ENCODE data around the gene MARK4. TPM values are rescaled to one million over a fixed set of nuclear protein-coding genes. Genes with fewer than 3 reads are reported as not detected.

The MARK4 gene
- total RNA-seq, 2 experiments from 2014 or later: 18.5 to 19.9 TPM

DNA sequence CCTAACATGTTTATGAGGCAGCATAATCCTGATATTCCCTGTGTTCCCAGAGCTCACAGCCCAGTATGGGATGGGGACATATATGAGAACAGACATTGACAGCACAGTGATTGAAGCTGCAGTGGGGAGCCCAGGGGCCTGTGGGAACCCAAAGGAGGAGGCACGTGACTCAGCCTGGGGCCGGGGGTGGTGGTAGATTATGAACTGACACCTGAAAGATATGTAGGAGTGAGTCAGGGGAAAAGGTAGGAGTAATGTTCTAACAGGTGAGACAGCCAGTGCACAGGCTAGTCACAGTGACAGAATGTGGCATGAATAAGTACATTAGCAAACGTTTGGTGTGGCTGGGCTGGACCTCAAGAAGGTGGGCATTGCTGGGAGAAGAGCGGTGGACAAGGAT is 42.6 kb downstream of the MARK4 start:
- DNase-seq (peak; percentile 53), ATAC-seq (peak; percentile 56)
- ChIA-PET POLR2A (interaction anchor here (0.6 kb wide), 1 partner anchor 47 kb away, joined by 4 read pairs; no protein-coding TSS in a partner anchor), CTCF (no interaction called here)
- TF ChIP-seq, protein P1, sequence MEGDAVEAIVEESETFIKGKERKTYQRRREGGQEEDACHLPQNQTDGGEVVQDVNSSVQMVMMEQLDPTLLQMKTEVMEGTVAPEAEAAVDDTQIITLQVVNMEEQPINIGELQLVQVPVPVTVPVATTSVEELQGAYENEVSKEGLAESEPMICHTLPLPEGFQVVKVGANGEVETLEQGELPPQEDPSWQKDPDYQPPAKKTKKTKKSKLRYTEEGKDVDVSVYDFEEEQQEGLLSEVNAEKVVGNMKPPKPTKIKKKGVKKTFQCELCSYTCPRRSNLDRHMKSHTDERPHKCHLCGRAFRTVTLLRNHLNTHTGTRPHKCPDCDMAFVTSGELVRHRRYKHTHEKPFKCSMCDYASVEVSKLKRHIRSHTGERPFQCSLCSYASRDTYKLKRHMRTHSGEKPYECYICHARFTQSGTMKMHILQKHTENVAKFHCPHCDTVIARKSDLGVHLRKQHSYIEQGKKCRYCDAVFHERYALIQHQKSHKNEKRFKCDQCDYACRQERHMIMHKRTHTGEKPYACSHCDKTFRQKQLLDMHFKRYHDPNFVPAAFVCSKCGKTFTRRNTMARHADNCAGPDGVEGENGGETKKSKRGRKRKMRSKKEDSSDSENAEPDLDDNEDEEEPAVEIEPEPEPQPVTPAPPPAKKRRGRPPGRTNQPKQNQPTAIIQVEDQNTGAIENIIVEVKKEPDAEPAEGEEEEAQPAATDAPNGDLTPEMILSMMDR (IDR thresholded peaks at IDR 0.05): no peak
- no peak overlapping the region for H3K27ac Mint-ChIP-seq
- intact Hi-C loops (cut with micrococcal nuclease): no loop called here
- peaks cover 10% of the 10 kb centered on the region for H3K4me1 Mint-ChIP-seq (ENCODE audit: low read depth)
- no peaks in the 10 kb centered on the region for H3K9me3 Mint-ChIP-seq
- H3K36me3 Mint-ChIP-seq (ENCODE audit: low read depth): peaks cover 17% of the 10 kb centered on the region
- no peaks in the 10 kb centered on the region for H3K27me3 Mint-ChIP-seq
- H3K4me3 Mint-ChIP-seq: no peak overlapping the region

DNA sequence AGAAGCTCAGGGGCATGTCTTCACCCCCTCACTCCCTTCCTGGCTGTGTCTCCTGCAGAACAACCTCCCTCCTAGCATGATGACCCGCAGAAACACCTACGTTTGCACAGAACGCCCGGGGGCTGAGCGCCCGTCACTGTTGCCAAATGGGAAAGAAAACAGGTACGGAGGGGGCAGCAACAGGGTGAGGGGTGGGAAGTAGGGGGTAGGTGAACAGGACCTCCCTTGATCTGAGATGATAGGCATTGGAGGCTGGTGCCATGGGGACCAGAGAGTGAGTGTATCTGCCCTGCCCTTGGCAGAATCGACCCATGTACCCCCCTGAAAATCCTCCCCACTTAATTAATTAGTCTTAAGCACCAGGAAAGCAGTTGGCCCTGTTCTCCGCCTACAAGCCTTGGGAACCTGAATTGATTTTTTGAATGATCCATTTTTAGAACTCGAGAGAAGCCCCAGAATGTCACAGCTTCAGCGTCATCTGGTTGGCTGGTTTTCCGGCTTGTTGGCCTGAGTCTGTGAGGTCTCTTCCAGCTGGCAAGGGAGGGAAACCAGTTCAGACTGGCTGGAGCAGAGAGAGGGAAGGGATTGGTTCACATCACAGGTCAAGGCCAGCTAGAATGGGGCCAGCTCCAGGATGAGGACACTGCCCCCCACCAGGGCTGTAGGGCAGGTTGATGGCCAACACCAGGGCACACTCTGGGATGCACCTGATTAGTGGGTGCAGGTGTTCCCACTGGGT is 43.4 kb downstream of the MARK4 start:
- POLR2A ChIA-PET: interaction anchor here (0.6 kb wide), 1 partner anchor 48 kb away, joined by 4 read pairs; no protein-coding TSS in a partner anchor
- TF ChIP-seq, protein P1 (IDR thresholded peaks at IDR 0.05): no peak
- intact Hi-C loops (cut with micrococcal nuclease): no loop called here
- CTCF ChIA-PET: no interaction called here
- ATAC-seq: no peak
- no peaks in the 10 kb centered on the region for H3K27me3 Mint-ChIP-seq
- no peak overlapping the region for H3K4me3 Mint-ChIP-seq
- no peaks in the 10 kb centered on the region for H3K9me3 Mint-ChIP-seq
- H3K4me1 Mint-ChIP-seq (ENCODE audit: low read depth): peaks cover 10% of the 10 kb centered on the region
- H3K27ac Mint-ChIP-seq: no peak overlapping the region
- H3K36me3 Mint-ChIP-seq (ENCODE audit: low read depth): peaks cover 17% of the 10 kb centered on the region
- no peak for DNase-seq

DNA sequence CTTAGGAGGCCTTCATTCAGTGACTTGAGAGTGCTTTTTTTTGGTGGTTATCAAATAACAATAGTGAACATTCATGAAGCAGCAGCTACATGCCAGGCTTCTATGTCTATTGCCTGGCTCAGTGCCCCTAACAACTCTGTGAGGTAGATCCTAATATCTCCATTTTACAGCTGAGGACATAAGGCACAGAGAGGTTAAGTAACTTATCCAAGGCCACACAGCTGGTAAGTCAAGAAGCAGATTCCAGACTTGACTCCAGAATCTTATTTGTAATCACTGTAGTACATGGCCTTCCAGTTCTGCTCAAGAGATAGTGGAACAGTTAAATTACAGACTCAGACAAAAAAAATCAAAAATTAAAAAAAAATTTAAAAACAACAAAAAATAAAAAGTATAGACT is 44.8 kb downstream of the MARK4 start:
- Mint-ChIP-seq H3K4me1 (ENCODE audit: low read depth) (peaks cover 10% of the 10 kb centered on the region), H3K27ac (no peak overlapping the region), H3K36me3 (ENCODE audit: low read depth) (peaks cover 19% of the 10 kb centered on the region), H3K9me3 (no peaks in the 10 kb centered on the region), H3K27me3 (no peaks in the 10 kb centered on the region), H3K4me3 (no peak overlapping the region)
- ATAC-seq (no peak), DNase-seq (no peak)
- TF ChIP-seq, protein P1 (IDR thresholded peaks at IDR 0.05): no peak
- POLR2A ChIA-PET: no interaction called here
- CTCF ChIA-PET: interaction anchor here (1.6 kb wide), 1 partner anchor 43 kb away, joined by 5 read pairs; no protein-coding TSS in a partner anchor
- intact Hi-C loops (cut with micrococcal nuclease): no loop called here

DNA sequence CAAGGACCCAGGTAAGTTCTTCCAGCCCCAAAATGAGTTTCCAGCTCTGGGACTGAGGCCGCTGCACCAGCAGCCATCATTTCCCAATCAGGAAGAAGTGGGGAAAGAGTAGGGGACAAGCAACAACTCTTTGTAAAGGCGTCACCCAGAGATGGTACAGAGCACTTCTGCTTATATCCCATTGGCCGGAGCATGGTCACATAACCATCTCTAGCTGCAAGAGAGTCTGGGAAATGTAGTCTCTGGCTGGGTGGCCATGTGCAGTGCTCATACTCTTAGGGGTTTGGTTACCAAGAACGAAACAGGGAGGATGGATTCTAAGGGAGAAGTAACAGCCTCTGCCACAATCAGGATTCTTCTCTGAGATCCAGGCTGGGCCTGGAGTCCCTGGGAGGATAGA is 45.3 kb downstream of the MARK4 start:
- Mint-ChIP-seq H3K4me3 (no peak overlapping the region), H3K4me1 (ENCODE audit: low read depth) (peaks cover 10% of the 10 kb centered on the region), H3K27me3 (no peaks in the 10 kb centered on the region), H3K36me3 (ENCODE audit: low read depth) (peaks cover 18% of the 10 kb centered on the region), H3K9me3 (no peaks in the 10 kb centered on the region), H3K27ac (no peak overlapping the region)
- ATAC-seq (no peak), DNase-seq (peak; percentile 7)
- ChIA-PET CTCF (interaction anchor here (1.6 kb wide), 1 partner anchor 43 kb away, joined by 5 read pairs; no protein-coding TSS in a partner anchor), POLR2A (no interaction called here)
- intact Hi-C loops (cut with micrococcal nuclease): no loop called here
- TF ChIP-seq, protein P1 (IDR thresholded peaks at IDR 0.05): no peak

DNA sequence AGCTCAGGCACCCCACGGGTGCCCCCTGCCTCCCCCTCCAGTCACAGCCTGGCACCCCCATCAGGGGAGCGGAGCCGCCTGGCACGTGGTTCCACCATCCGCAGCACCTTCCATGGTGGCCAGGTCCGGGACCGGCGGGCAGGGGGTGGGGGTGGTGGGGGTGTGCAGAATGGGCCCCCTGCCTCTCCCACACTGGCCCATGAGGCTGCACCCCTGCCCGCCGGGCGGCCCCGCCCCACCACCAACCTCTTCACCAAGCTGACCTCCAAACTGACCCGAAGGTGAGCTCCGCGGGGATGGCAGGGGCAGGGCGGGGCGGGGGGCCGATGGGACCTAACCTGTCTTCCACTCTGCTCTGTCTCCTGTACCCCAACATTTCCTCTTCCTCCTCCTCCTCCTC is 46.6 kb downstream of the MARK4 start:
- Mint-ChIP-seq H3K4me3 (no peak overlapping the region), H3K4me1 (ENCODE audit: low read depth) (peaks cover 10% of the 10 kb centered on the region), H3K9me3 (no peaks in the 10 kb centered on the region), H3K36me3 (ENCODE audit: low read depth) (peaks cover 11% of the 10 kb centered on the region), H3K27me3 (no peaks in the 10 kb centered on the region), H3K27ac (no peak overlapping the region)
- no peak for DNase-seq
- POLR2A ChIA-PET: no interaction called here
- ATAC-seq: no peak
- CTCF ChIA-PET: no interaction called here
- TF ChIP-seq, protein P1 (IDR thresholded peaks at IDR 0.05): no peak
- intact Hi-C loops (cut with micrococcal nuclease): no loop called here

Data from activated CD8-positive, alpha-beta T cell treated with anti-CD3 and anti-CD28 coated beads for 36 hours (primary cell).